GM12892 (cell line): Measurements from ENCODE around the gene NFKB2.
A peak's percentile ranks its signal among the peaks of the same experiment; 100 is the strongest.

Source experiments
- DNase-seq: peaks from one replicate; pipeline ENCODE4 v3.0.0; 2011; ENCODE audit not compliant: insufficient read length
- FAIRE-seq: peaks from 2 replicates; lab custom pipeline; 2011; peaks lifted over from hg19 to GRCh38; lab: Jason Lieb, UNC
- POLR2A ChIP-seq: IDR thresholded peaks from 2 replicates; pipeline ENCODE4 v1.6.1; 2011; ENCODE audit warnings: low read depth, low read length, control low read depth
- POLR2AphosphoS5 ChIP-seq: IDR thresholded peaks from 2 replicates; pipeline ENCODE4 v1.6.1; 2011; ENCODE audit warnings: low read depth, low read length, control low read depth
- TAF1 ChIP-seq: IDR thresholded peaks from 2 replicates; pipeline ENCODE4 v1.6.1; 2011; ENCODE audit warnings: low read depth, mild to moderate bottlenecking, control low read depth, low read length, borderline replicate concordance

The NFKB2 gene

GRCh38 chr10:102450124-102450373 is 54.5 kb downstream of the NFKB2 start:
- FAIRE-seq (no peak), DNase-seq (no peak)
- TF ChIP-seq TAF1 (no peak), POLR2AphosphoS5 (no peak), POLR2A (no peak)

- FAIRE-seq: peak; percentile 99
- DNase-seq: peak; percentile 92
- TF ChIP-seq POLR2A: peak; percentile 85
- peak; percentile 79 for TF ChIP-seq TAF1
- peak; percentile 70; the same call in 1 of the 2 replicates for TF ChIP-seq POLR2AphosphoS5
Observed at GRCh38 chr10:102450374-102451104, 55.0 kb downstream of the NFKB2 start.

DNA sequence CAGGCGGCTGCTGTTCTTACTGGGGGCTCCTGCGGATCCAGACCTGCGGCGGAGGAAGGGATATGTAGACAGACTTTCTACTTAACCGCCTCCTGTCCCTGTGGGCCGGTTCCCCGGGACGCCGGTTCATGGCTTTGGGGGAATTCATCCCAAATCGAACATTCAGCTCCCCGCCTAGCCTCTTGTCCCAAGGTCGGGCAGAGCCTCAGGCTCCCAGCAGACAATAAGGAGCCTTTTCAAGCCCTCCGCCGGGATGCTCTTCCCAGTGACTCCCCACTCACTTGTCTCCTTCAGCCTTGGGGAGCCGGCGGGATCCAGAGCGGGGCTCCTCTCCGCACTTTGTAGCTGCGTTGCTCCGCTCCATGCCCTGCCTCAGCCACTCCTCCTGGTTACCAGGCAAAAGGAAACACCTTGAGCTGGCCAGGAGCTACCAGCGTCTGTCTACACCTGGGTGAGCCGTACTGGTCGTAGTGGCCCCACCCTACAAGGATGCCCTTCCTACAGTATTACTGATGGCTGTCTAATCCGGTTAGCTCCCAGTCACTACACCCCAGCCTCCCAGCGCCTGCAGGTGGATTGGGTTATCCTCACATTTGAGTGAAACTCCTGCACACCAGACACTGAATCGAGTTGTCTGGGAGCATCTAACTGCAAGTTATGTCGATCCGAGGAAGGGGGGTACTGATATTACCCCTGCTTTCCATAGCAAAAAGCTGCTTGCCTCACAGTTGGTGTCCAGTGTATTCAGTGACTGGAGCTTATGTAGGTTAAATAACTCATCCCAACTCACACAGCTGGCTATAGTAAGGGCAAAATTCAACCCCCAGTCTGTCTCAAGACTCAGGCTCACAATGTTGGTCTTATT is 55.8 kb downstream of the NFKB2 start, which contains the start of gene C10orf95:
C10orf95 (minus strand) TSS at position 439 of the 865 bp plus-strand sequence. CDS start 450 bp downstream, outside the sequence.
- TF ChIP-seq POLR2AphosphoS5 (no peak), POLR2A (no peak), TAF1 (no peak)
- FAIRE-seq (no peak), DNase-seq (no peak)
